ENCODE measurements around the gene FHIP1A. TPM values are rescaled to one million over a fixed set of nuclear protein-coding genes. Genes with fewer than 3 reads are reported as not detected.

The FHIP1A gene
- total RNA-seq, 3 donors from 2014 or later (not counting 1 experiment from before 2014, with no cell fraction given) = 0.49 to 3.0 TPM; not detected in 1

GRCh38 chr4:151422854-151423253, 13.9 kb downstream of the FHIP1A start:
- H3K4me3 ChIP-seq (ENCODE audit: low read length) = no peak overlapping the region
- Mint-ChIP-seq H3K36me3 (no peaks in the 10 kb centered on the region), H3K27me3 (ENCODE audit: low read depth in 2 of 2) (peaks cover 10 to 22% of the 10 kb centered on the region in 2 donors), H3K4me3 (no peak overlapping the region), H3K27ac (no peak overlapping the region), H3K9me3 (peaks cover 2% of the 10 kb centered on the region in 2 donors), H3K4me1 (no peaks in the 10 kb centered on the region)
- H3K27ac ChIP-seq (ENCODE audit: low read length) = no peak overlapping the region
- DNase-seq (no peak), ATAC-seq (no peak)
- no peaks in the 10 kb centered on the region for H3K27me3 ChIP-seq (ENCODE audit: control insufficient read depth, insufficient read depth, low read length)
- no peak for TF ChIP-seq CTCF (IDR thresholded peaks at IDR 0.05)
- no peaks in the 10 kb centered on the region for H3K36me3 ChIP-seq (ENCODE audit: control insufficient read depth, insufficient read depth, low read length)
- intact Hi-C loops (cut with micrococcal nuclease) = no loop called here
- H3K9me3 ChIP-seq (ENCODE audit: control insufficient read depth, insufficient read depth, low read length) = no peaks in the 10 kb centered on the region
- H3K4me1 ChIP-seq (ENCODE audit: control insufficient read depth, insufficient read depth, low read length) = no peaks in the 10 kb centered on the region
- 94% methylated on average over 2 of the region's 3 CpGs for WGBS (ENCODE audit: insufficient coverage)

- Mint-ChIP-seq H3K4me1 (no peaks in the 10 kb centered on the region), H3K27ac (no peak overlapping the region), H3K9me3 (peaks cover 0 to 3% of the 10 kb centered on the region in 2 donors), H3K4me3 (no peak overlapping the region), H3K36me3 (no peaks in the 10 kb centered on the region), H3K27me3 (ENCODE audit: low read depth in 2 of 2) (peaks cover 13 to 27% of the 10 kb centered on the region in 2 donors)
- WGBS (ENCODE audit: insufficient coverage) = no CpG with 5 or more reads among the region's 1 CpG
- H3K4me1 ChIP-seq (ENCODE audit: control insufficient read depth, insufficient read depth, low read length) = no peaks in the 10 kb centered on the region
- ATAC-seq (no peak), DNase-seq (no peak)
- no peak overlapping the region for H3K27ac ChIP-seq (ENCODE audit: low read length)
- H3K27me3 ChIP-seq (ENCODE audit: control insufficient read depth, insufficient read depth, low read length) = no peaks in the 10 kb centered on the region
- H3K36me3 ChIP-seq (ENCODE audit: control insufficient read depth, insufficient read depth, low read length) = no peaks in the 10 kb centered on the region
- no peaks in the 10 kb centered on the region for H3K9me3 ChIP-seq (ENCODE audit: control insufficient read depth, insufficient read depth, low read length)
- intact Hi-C loops (cut with micrococcal nuclease) = no loop called here
- no peak for TF ChIP-seq CTCF (IDR thresholded peaks at IDR 0.05)
- no peak overlapping the region for H3K4me3 ChIP-seq (ENCODE audit: low read length)
These were observed 17.5 kb downstream of the FHIP1A start for GRCh38 chr4:151426513-151426912.

GRCh38 chr4:151427266-151427665, 18.3 kb downstream of the FHIP1A start:
- Histone ChIP-seq H3K4me1 (ENCODE audit: control insufficient read depth, insufficient read depth, low read length) (no peaks in the 10 kb centered on the region), H3K27ac (ENCODE audit: low read length) (no peak overlapping the region), H3K27me3 (ENCODE audit: control insufficient read depth, insufficient read depth, low read length) (no peaks in the 10 kb centered on the region), H3K9me3 (ENCODE audit: control insufficient read depth, insufficient read depth, low read length) (no peaks in the 10 kb centered on the region), H3K4me3 (ENCODE audit: low read length) (no peak overlapping the region), H3K36me3 (ENCODE audit: control insufficient read depth, insufficient read depth, low read length) (no peaks in the 10 kb centered on the region)
- H3K4me3 Mint-ChIP-seq = no peak overlapping the region
- DNase-seq (no peak), ATAC-seq (no peak)
- TF ChIP-seq CTCF (IDR thresholded peaks at IDR 0.05) = no peak
- WGBS (ENCODE audit: insufficient coverage) = 88% methylated on average over 1 of the region's 1 CpG
- intact Hi-C loops (cut with micrococcal nuclease) = no loop called here
- no peak overlapping the region for H3K27ac Mint-ChIP-seq
- peaks cover 9 to 23% of the 10 kb centered on the region in 2 donors for H3K27me3 Mint-ChIP-seq (ENCODE audit: low read depth in 2 of 2)
- peaks cover 0 to 3% of the 10 kb centered on the region in 2 donors for H3K9me3 Mint-ChIP-seq
- H3K36me3 Mint-ChIP-seq = no peaks in the 10 kb centered on the region
- no peaks in the 10 kb centered on the region for H3K4me1 Mint-ChIP-seq

GRCh38 chr4:151428346-151428745, 19.4 kb downstream of the FHIP1A start:
- no peaks in the 10 kb centered on the region for H3K27me3 ChIP-seq (ENCODE audit: control insufficient read depth, insufficient read depth, low read length)
- no peaks in the 10 kb centered on the region for H3K9me3 ChIP-seq (ENCODE audit: control insufficient read depth, insufficient read depth, low read length)
- Mint-ChIP-seq H3K4me3 (no peak overlapping the region), H3K27me3 (ENCODE audit: low read depth in 2 of 2) (peaks cover 15 to 32% of the 10 kb centered on the region in 2 donors), H3K4me1 (no peaks in the 10 kb centered on the region), H3K27ac (no peak overlapping the region), H3K9me3 (peaks cover 0 to 8% of the 10 kb centered on the region in 2 donors), H3K36me3 (no peaks in the 10 kb centered on the region)
- DNase-seq (no peak), ATAC-seq (no peak)
- no peak for TF ChIP-seq CTCF (IDR thresholded peaks at IDR 0.05)
- no peaks in the 10 kb centered on the region for H3K36me3 ChIP-seq (ENCODE audit: control insufficient read depth, insufficient read depth, low read length)
- WGBS (ENCODE audit: insufficient coverage) = 77% methylated on average over 3 of the region's 3 CpGs
- no peak overlapping the region for H3K4me3 ChIP-seq (ENCODE audit: low read length)
- intact Hi-C loops (cut with micrococcal nuclease) = no loop called here
- no peak overlapping the region for H3K27ac ChIP-seq (ENCODE audit: low read length)
- H3K4me1 ChIP-seq (ENCODE audit: control insufficient read depth, insufficient read depth, low read length) = no peaks in the 10 kb centered on the region
